GM03348 (cell line): Measurements from ENCODE around the gene PIK3CD.
A peak's percentile ranks its signal among the peaks of the same experiment; 100 is the strongest.

Experiments used
- DNase-seq: peaks from one replicate; pipeline ENCODE4 v3.0.0; 2012; ENCODE audit warnings: low spot score

Gene PIK3CD

DNA sequence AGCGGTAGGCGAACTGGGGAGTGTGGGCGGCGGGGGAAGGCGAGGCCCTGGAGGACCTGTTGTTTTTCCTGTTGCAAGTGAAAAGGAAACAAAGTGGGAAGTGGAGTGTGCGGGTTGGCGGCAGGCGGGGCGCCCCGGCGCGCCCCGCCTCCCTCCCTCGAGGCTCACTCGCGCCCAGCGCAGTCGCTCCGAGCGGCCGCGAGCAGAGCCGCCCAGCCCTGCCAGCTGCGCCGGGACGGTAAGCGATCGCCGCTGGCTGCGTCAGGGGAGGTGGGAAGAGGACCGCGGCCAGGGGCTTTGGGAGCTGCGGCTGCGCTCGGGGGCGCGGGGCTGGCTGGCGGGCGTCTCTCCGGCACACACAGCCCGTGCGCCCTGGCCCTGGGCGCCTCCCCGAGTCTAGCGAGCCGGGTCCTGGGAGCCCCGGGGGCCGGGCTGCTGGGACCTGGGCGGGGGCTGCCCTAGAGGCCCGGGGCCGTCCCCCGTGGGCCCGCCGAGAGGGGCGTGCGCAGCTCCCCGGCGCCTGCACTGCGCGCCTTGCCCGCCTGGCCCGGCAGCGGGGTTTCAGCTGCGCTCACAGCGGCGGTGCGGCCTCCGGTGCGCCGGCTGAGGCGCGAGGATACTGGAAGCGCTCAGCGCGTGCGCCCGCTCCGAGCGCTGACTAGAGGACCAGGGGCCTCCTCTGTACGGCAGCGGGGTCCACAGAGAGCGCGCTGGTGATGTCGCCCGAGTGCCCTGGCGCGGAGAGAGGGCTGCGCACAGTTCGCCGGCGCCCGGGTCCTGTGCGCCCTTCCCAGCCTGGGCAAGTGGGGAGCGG, at the start of gene PIK3CD:
TSS of gene PIK3CD (plus strand) at position 167 of the 814 bp plus-strand sequence. CDS start 58,725 bp downstream, outside the sequence.
- DNase-seq = peak; percentile 70

DNA sequence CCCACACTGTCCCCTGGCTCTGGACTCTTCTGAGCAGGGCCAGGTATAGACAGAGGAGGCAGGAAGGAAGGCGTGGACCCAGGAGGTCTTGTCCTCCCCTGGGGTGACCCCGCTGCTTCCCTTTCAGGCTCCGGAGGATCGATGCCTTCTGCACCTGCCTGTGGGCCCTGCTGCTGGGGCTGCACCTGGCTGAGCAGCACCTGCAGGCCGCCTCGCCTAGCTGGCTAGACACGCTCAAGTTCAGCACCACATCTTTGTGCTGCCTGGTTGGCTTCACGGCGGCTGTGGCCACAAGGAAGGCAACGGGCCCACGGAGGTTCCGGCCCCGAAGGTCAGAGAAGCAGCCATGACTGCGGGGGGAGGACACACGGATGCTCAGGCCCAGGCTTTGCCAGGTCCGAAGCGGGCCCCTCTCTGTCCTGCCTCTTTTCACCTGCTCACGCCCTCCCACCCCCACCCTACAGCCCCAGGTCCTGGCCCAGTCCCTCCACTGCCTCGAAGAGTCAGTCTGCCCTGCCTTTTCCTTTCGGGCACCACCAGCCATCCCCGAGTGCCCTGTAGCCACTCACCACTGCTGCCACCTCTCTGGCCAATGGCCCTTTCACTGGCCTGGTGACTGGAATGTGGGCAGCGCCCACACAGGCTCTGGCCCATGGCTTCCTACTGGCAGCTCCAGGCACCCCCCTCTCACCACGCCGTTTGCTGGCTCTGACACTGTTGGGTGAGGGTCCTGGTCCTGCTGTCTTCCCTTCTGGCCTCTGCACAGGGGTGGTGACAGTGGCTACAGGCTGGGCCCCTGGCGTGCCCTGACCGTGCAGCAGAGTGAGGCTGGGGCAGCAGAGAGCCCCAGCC, 49.4 kb upstream of the PIK3CD start:
- DNase-seq = no peak

DNA sequence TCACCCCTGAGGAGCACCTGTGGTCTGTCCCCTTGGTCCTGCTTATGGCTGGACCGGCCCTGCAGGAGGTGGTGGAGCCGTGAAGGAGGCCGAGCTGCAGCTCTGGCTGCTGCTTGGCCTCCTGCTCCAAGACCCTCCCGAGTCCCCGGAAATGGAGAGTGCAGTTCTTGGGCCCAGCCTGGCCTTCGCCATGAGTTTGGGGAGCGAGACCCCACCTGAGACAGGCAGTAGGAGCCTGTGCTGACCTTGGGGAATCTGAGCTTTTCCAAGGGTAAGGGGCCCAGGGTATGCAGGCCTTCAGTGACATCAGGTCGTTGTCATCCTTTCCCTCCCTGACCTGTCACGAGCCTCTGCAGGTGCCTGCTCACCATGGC, 48.8 kb upstream of the PIK3CD start:
- no peak for DNase-seq

DNA sequence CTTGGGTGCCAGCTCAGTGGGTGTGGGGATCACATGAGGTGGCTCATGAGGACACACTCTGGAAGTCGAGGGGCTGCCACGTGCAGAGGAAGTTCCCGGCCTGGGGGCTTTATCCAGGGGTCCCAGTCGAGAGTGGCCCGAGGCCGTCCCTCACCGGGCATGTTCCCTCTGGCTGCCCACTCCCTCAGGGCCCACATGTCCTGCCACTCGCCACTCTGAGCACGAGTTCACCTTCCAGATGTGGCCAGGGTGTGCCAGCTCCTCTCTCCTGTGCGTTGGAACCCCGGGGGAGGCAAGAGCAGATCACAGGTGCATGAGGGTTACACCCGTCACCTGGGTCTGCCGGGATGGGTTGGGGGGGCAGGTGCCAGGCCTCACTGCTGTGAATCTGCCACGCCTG, 48.2 kb upstream of the PIK3CD start:
- no peak for DNase-seq

DNA sequence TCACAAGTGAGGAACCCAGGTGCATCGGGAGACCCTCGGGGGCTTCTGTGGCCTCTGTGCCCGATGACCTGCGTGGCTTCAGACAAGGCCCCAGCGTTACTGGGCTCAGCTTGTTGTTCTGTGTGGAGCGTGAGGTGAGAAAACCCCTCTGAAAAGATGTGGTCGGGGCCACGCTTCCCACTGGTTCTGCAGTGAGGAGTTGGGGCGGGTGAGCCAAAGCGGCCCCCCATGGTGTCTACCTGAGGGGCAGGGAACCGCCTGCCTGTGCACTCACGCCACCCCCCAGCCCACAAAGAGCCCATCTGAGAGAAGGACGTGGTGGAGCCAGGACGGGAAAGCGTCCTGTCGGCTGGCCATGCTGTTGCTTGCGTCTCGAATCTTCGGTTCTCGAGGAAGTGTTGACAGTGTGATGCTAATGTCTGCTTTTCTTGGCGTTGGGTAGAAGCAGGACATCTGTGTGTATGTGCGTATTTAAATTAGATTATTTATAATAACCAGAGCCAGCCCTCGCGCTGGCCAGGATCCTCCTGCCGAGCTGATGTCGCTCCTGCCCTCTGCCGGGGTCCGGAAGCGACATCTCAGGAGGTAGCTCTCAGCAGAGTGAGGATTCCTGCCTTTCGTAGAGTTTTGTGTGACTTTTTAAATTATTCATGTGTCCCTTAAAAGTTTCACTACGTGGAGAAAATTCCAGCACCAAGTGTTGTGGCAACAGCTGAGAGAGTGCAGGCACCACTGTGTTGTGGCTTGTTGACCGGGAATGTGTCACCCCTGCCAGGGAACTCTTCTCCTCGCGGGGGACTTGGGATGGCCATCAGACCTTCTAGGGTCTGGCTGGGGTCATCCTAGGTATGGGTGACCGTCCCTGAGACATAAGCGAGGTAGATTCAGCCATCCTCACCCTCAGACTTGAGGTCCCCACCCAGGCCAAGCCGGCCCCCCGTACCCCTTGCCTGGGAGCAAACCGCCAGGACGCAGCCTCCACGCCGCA, 47.5 kb upstream of the PIK3CD start:
- no peak for DNase-seq

GRCh38 chr1:9604836-9605235, 46.7 kb upstream of the PIK3CD start:
- DNase-seq = no peak

DNA sequence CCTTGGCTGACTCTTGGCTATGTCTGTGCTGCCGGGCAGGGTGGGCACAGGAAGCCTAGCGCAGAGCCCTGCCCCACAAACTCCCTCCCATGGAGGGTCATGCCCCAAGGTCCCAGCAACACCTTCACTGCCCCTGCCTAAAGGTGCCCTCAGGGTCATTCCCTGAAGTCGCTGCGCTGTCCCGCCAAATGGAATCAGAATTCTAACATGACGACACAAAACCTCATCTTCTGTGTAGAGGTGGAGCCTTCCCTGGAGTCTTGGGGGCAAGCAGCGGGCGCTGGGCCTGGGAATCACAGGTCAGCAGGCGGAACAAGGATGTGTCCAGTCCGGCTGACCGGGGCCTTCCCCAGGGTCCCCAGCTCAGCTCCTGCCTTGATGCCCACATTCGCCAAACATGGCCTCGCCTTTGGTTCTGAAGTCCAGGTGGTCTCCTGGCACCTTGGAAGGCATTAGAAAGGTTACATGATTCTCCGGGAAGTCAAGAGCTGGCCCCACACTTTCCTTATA, 45.5 kb upstream of the PIK3CD start:
- no peak for DNase-seq

DNA sequence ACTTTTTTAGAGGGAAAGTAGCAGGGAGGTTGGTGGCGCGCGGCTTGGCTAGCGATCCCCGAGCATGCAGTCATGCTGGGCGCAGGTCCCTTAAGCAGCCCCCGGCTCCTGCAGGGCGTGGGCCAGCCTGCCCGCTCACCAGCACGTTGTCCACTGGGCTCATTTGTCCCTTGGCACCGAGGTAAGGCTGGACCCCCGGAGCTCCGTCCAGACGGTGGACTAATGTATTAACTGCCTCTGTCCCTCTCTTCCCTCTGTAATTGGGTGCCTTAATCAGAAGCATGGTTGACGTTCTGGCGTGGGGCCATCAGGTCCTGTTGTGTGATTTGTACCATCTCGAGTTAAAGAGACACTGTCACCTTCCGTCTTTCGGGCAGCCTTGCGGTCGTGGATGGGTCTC, 45.1 kb upstream of the PIK3CD start:
- DNase-seq = no peak

DNA sequence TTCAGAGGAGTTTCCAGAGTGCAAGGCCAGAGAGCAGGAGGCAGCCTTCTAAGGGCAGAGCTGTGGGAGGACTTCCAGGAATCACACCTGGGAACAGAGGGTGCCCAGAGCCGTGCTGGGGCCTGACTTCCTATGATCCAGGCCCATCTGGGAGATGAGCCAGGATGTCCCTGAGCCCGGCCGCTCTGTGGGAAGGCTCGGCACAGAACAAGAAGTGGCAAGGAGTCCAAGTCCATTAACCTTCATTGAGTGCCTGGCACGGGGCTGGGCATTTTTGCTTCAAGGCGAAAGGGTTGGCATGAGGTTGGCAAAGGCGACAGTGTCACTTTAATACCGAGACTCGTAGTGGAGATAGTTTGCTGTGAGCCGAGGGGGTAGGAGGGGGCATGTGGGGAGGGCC, 44.6 kb upstream of the PIK3CD start:
- no peak for DNase-seq

DNA sequence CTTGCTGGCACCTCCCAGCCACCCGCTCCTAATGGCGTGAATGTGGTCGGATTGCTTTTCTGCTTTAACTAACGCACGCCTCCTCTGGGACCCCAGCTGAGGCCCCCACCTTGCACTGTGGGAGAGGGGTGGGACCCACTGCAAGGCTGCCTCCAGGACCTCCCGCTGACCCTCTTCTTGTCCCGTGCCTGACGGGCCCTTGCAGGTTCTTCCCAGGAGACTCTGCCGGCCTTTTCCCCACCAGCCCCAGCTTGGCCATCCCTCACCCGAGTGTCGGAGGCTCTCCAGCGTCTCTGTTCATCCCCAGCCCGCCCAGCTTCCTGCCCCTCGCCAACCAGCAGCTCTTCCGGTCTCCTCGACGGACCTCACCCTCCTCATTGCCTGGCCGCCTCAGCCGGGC, 44.2 kb upstream of the PIK3CD start:
- no peak for DNase-seq

GRCh38 chr1:9609998-9610397, 41.5 kb upstream of the PIK3CD start:
- no peak for DNase-seq

DNA sequence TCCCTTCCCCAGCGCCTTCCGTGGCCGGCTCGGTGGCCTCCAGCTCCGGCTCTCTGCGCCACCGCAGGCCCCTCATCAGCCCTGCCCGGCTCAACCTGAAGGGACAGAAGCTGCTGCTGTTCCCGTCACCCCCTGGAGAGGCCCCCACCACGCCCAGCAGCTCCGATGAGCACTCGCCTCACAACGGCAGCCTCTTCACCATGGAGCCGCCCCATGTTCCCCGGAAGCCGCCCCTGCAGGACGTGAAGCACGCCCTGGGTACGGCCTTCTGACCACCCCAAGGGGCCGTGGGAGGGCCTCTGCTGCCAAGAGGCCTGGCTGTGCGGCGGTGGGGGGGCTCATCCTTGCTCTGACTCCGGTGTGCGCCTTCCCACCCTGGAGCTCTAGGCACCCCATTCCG, 41.0 kb upstream of the PIK3CD start:
- DNase-seq = no peak

DNA sequence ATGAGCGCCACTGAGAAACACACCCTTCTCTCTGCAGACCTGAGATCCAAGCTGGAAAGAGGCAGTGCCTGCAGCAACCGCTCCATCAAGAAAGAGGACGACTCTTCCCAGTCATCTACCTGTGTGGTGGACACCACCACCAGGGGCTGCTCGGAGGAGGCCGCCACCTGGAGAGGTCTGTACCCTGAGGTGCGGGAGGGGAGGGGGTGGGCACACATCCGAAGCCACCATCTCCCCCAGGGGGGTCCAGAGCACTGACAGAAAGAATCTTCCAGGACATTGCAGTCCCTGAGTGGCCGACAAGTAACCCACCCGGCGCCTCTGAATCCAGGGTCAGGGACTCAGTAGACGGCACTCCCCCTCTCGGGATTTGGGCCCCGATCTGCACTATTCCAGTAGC, 39.8 kb upstream of the PIK3CD start:
- DNase-seq = no peak

DNA sequence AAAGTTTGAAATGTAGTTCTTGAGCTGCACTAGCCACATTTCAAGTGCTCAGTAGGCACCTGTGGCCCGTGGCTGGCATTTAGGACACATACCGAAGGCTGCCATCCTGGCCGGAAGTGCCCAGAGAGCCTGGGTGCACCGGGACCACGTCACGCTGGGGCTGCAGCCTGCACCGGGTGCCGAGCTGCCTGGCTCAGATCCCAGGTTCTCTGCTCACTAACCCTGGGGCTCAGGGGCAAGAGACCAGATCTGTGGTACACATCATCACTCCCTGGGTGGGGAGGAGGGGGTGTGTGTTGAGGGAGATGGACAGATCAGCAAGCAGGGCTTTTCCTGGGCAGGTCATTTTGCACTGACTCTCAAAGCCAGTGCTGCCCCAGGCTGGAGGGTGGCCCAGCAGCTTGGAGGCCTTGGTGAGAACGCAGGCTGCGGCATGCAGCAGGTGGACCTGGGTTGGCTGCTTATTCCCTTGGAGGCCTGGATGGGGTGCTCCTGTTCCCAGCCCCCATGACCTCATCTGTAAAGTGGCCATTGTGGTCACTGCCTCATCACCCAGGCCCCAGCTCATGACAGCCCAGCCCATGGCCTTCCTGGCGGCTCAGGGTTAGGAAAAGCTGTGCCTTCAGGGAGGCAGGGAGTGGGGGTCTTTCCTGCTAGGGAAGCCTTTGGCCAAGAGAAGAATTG, 39.2 kb upstream of the PIK3CD start:
- DNase-seq = no peak

GRCh38 chr1:9612871-9613624, 38.5 kb upstream of the PIK3CD start:
- no peak for DNase-seq

GRCh38 chr1:9613625-9614299, 37.8 kb upstream of the PIK3CD start:
- DNase-seq = no peak

DNA sequence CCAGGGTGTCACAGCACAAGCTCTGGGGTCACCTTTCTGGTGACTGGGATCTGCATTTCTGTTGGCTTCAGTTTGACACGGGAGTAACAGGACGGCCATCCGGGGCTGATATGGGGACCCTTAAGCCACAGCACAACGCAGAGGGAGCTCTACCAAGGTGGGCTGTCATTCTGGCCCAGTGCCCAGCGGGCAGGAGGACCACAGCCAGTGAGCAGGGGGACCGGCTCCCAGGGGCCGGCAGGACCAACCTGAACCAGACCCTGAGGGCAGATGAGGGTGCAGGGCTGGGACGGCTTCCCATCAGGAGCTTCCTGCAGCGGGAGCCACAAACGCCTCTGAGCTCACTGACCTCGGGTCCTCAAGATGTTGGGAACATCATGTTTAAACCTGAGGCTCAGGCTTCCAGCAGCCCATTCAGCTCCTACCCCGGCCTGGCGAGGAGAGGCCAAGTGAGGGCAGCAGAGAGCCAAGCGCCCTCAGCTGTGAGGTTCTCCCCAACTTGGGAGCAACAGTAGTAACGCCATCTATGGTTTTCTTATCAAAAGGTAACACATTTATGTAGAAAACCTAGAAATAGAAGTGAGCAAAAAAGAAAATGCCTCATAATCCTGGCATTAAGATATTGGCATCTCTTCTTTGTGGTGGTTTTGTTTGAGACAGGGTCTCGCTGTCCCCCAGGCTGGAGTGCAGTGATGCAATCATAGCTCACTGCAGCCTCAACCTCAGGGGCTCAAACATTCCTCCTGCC, 36.0 kb upstream of the PIK3CD start:
- DNase-seq = peak; percentile 87

- no peak for DNase-seq
These were observed 32.4 kb upstream of the PIK3CD start for GRCh38 chr1:9618909-9619679.
